LNCAP (cell line): ENCODE measurements around the gene KRT36.

Experiments
- CTCF ChIP-seq: fragments of 450-650 bp; IDR thresholded peaks from 2 replicates; pipeline ENCODE4 v1.5.1; 2017; ENCODE audit warnings: mild to moderate bottlenecking

Gene KRT36

GRCh38 chr17:41520821-41521521 lies 31.3 kb upstream of the KRT36 start:
- TF ChIP-seq CTCF, result no peak

GRCh38 chr17:41519501-41520224 lies 30.0 kb upstream of the KRT36 start:
- no peak for TF ChIP-seq CTCF

GRCh38 chr17:41518789-41519449 lies 29.2 kb upstream of the KRT36 start, which contains the start of gene KRT15:
Gene KRT15, minus strand, starts transcription at chr17:41518890. Its CDS starts 63 bp downstream, at chr17:41518827.
- TF ChIP-seq CTCF, result no peak

- TF ChIP-seq CTCF, result no peak
Measured at GRCh38 chr17:41518031-41518430, 28.3 kb upstream of the KRT36 start.

- TF ChIP-seq CTCF, result no peak
Measured at GRCh38 chr17:41516830-41517283, 27.1 kb upstream of the KRT36 start.

GRCh38 chr17:41516147-41516829 lies 26.6 kb upstream of the KRT36 start:
- no peak for TF ChIP-seq CTCF

GRCh38 chr17:41513168-41513547 lies 23.4 kb upstream of the KRT36 start:
- no peak for TF ChIP-seq CTCF
